Measurements from ENCODE around the gene ADARB1.

ADARB1 gene

DNA sequence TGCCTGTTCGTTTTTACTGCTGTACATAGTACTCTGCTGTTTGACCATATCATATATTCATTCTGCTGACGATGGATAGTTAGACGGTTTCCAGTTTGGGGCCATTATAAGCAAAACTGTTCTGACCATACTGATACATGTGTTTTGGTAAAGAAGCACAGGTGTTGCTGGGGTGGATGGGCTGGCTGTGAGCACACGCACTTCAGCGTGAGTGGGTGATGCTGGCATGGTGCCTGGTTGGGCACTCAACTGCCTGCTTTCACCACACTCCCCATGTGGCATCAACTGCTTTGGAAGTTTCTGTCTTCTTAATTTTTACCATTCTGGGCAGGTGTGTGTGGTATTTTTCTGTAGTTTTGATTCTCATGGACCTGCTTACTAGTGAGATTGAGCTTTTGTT is 37.3 kb downstream of the ADARB1 start:
- Histone ChIP-seq H3K4me1 (ENCODE audit: insufficient read depth, low read length, severe bottlenecking) (peaks cover 29% of the 10 kb centered on the region), H3K9me3 (ENCODE audit: low read length) (peaks cover 3% of the 10 kb centered on the region; the same call in 1 of the 2 replicates), H3K36me3 (ENCODE audit: insufficient read depth, low read length) (no peaks in the 10 kb centered on the region), H3K4me2 (ENCODE audit: low read length) (peak overlapping the region; percentile 17; the same call in 1 of the 2 replicates), H3K9me2 (ENCODE audit: low read depth, low read length) (no peaks in the 10 kb centered on the region), H3K9ac (ENCODE audit: low read length) (no peak overlapping the region), H3K4me3 (ENCODE audit: low read depth, low read length, poor library complexity, severe bottlenecking) (no peak overlapping the region), H3K27me3 (ENCODE audit: insufficient read depth, low read length) (peaks cover 6% of the 10 kb centered on the region; the same call in 1 of the 2 replicates), H3F3A (ENCODE audit: insufficient read depth, low read length) (peaks cover 11% of the 10 kb centered on the region), H4K20me1 (ENCODE audit: insufficient read depth, low read length) (no peaks in the 10 kb centered on the region), H2AFZ (ENCODE audit: low read length) (no peak overlapping the region), H3K27ac (ENCODE audit: low read depth, low read length, poor library complexity, severe bottlenecking) (no peak overlapping the region), H3K79me2 (ENCODE audit: insufficient read depth, low read length) (no peaks in the 10 kb centered on the region)
- no peak for TF ChIP-seq EZH2 (IDR thresholded peaks at IDR 0.05; ENCODE audit: borderline replicate concordance, low read length)
- TF ChIP-seq, protein P1, sequence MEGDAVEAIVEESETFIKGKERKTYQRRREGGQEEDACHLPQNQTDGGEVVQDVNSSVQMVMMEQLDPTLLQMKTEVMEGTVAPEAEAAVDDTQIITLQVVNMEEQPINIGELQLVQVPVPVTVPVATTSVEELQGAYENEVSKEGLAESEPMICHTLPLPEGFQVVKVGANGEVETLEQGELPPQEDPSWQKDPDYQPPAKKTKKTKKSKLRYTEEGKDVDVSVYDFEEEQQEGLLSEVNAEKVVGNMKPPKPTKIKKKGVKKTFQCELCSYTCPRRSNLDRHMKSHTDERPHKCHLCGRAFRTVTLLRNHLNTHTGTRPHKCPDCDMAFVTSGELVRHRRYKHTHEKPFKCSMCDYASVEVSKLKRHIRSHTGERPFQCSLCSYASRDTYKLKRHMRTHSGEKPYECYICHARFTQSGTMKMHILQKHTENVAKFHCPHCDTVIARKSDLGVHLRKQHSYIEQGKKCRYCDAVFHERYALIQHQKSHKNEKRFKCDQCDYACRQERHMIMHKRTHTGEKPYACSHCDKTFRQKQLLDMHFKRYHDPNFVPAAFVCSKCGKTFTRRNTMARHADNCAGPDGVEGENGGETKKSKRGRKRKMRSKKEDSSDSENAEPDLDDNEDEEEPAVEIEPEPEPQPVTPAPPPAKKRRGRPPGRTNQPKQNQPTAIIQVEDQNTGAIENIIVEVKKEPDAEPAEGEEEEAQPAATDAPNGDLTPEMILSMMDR (IDR thresholded peaks at IDR 0.05; ENCODE audit: low read length), result no peak

DNA sequence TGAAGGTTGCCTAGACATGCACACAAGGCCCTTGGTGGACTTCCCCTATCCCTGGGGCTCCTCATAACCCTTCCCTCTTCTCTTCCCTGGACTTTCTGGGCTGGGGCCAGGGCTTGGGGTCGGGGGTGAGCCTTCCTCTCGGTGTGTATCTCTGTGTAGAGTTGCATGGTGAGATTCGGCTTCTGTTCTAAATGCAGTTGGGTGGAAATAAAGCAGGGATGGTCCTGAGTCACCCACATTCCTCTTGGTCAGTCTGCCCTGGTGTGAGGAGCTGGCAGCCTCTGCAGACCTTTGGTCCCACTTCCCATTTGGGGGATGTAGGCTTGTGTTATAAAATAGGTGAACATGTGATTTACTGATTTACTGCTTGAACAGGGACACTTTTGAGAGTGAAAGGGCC is 38.0 kb downstream of the ADARB1 start:
- H3K4me1 ChIP-seq (ENCODE audit: insufficient read depth, low read length, severe bottlenecking), result peaks cover 29% of the 10 kb centered on the region
- no peak overlapping the region for H3K27ac ChIP-seq (ENCODE audit: low read depth, low read length, poor library complexity, severe bottlenecking)
- H3K4me2 ChIP-seq (ENCODE audit: low read length), result no peak overlapping the region
- peaks cover 11% of the 10 kb centered on the region for H3F3A ChIP-seq (ENCODE audit: insufficient read depth, low read length)
- no peaks in the 10 kb centered on the region for H3K36me3 ChIP-seq (ENCODE audit: insufficient read depth, low read length)
- H2AFZ ChIP-seq (ENCODE audit: low read length), result no peak overlapping the region
- H3K9me2 ChIP-seq (ENCODE audit: low read depth, low read length), result no peaks in the 10 kb centered on the region
- H3K27me3 ChIP-seq (ENCODE audit: insufficient read depth, low read length), result peaks cover 6% of the 10 kb centered on the region; the same call in 1 of the 2 replicates
- H3K79me2 ChIP-seq (ENCODE audit: insufficient read depth, low read length), result no peaks in the 10 kb centered on the region
- TF ChIP-seq, protein P1 (IDR thresholded peaks at IDR 0.05; ENCODE audit: low read length), result no peak
- no peak for TF ChIP-seq EZH2 (IDR thresholded peaks at IDR 0.05; ENCODE audit: borderline replicate concordance, low read length)
- H4K20me1 ChIP-seq (ENCODE audit: insufficient read depth, low read length), result no peaks in the 10 kb centered on the region
- H3K4me3 ChIP-seq (ENCODE audit: low read depth, low read length, poor library complexity, severe bottlenecking), result no peak overlapping the region
- H3K9ac ChIP-seq (ENCODE audit: low read length), result no peak overlapping the region
- peaks cover 3% of the 10 kb centered on the region; the same call in 1 of the 2 replicates for H3K9me3 ChIP-seq (ENCODE audit: low read length)

DNA sequence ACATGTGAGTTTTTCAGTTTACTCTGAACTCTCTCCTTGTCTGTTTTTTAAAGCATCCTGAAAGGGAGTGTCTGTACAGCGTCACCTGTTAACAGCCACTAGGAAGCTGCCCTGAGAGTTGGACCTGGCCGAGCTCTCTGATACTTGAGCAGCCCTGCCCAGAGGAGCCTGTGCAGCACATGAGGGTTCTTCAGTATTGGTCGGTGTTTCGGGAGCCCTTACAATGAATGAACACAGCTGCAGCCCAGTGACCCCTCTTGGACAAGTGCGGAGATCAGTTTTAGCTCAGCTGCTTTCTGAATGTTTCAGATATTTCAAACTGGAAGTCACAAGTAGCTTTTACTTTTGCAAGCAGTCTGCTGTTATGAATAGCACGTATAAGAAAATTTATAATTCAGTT is 39.2 kb downstream of the ADARB1 start:
- H3K9me2 ChIP-seq (ENCODE audit: low read depth, low read length), result no peaks in the 10 kb centered on the region
- H3K4me3 ChIP-seq (ENCODE audit: low read depth, low read length, poor library complexity, severe bottlenecking), result no peak overlapping the region
- no peaks in the 10 kb centered on the region; the same call in 1 of the 2 replicates for H3K9me3 ChIP-seq (ENCODE audit: low read length)
- H2AFZ ChIP-seq (ENCODE audit: low read length), result no peak overlapping the region
- no peak overlapping the region for H3K27ac ChIP-seq (ENCODE audit: low read depth, low read length, poor library complexity, severe bottlenecking)
- no peak overlapping the region for H3K9ac ChIP-seq (ENCODE audit: low read length)
- H3K27me3 ChIP-seq (ENCODE audit: insufficient read depth, low read length), result peaks cover 6% of the 10 kb centered on the region; the same call in 1 of the 2 replicates
- H3K4me1 ChIP-seq (ENCODE audit: insufficient read depth, low read length, severe bottlenecking), result peaks cover 29% of the 10 kb centered on the region
- TF ChIP-seq EZH2 (IDR thresholded peaks at IDR 0.05; ENCODE audit: borderline replicate concordance, low read length), result no peak
- TF ChIP-seq, protein P1 (IDR thresholded peaks at IDR 0.05; ENCODE audit: low read length), result no peak
- H3K79me2 ChIP-seq (ENCODE audit: insufficient read depth, low read length), result no peaks in the 10 kb centered on the region
- no peaks in the 10 kb centered on the region for H4K20me1 ChIP-seq (ENCODE audit: insufficient read depth, low read length)
- H3K4me2 ChIP-seq (ENCODE audit: low read length), result no peak overlapping the region
- no peaks in the 10 kb centered on the region for H3K36me3 ChIP-seq (ENCODE audit: insufficient read depth, low read length)
- peaks cover 11% of the 10 kb centered on the region for H3F3A ChIP-seq (ENCODE audit: insufficient read depth, low read length)

Data from OCI-LY1 (cell line).